Natural killer cell (primary cell): ENCODE data around the gene NKX6-2. TPM values are rescaled to one million over a fixed set of nuclear protein-coding genes. Genes with fewer than 3 reads are reported as not detected.

Source experiments
- ATAC-seq, 3 donors: fragments of 150-1000 bp in 2 of 3; fragments of 200-7000 bp in 1 of 3; cut with Tn5 transposase; 1 replicate in 1 of 3; 2 replicates in 2 of 3; pipeline ENCODE4 v1.10.0; 2021; ENCODE audit warnings: mild to moderate bottlenecking in 2 of 3, moderate library complexity in 2 of 3
- DNase-seq, 2 donors: peaks; one replicate each; pipeline versions ENCODE4 v3.0.0 to v3.0.0-alpha.2; 2013 to 2021; ENCODE audit warnings: mixed read lengths in 1 of 2
- H3K27ac ChIP-seq: one replicate; pipeline ENCODE4 v1.5.1; 2013; ENCODE audit warnings: mild to moderate bottlenecking, low read length
- H3K27me3 ChIP-seq: one replicate; pipeline ENCODE4 v1.6.1; 2013; ENCODE audit warnings: low read length; ENCODE audit not compliant: control insufficient read depth, insufficient read depth
- H3K36me3 ChIP-seq: one replicate; pipeline ENCODE4 v1.6.1; 2013; ENCODE audit warnings: low read length; ENCODE audit not compliant: control insufficient read depth, insufficient read depth
- H3K4me1 ChIP-seq: one replicate; pipeline ENCODE4 v1.6.1; 2013; ENCODE audit warnings: low read length; ENCODE audit not compliant: control insufficient read depth, insufficient read depth
- H3K4me3 ChIP-seq: one replicate; pipeline ENCODE4 v1.5.1; 2013; ENCODE audit warnings: low read length
- H3K9me3 ChIP-seq: one replicate; pipeline ENCODE4 v1.6.1; 2013; ENCODE audit warnings: low read length; ENCODE audit not compliant: control insufficient read depth, insufficient read depth
- H3K27ac Mint-ChIP-seq, 2 donors: one replicate each; pipeline ENCODE4 v1.8.0; 2022; ENCODE audit warnings: mild to moderate bottlenecking in 2 of 2, mixed read lengths in 2 of 2, moderate library complexity in 1 of 2
- H3K27me3 Mint-ChIP-seq, 2 donors: one replicate each; pipeline ENCODE4 v1.8.0; 2022; ENCODE audit warnings: low read depth in 2 of 2, mixed read lengths in 2 of 2
- H3K36me3 Mint-ChIP-seq: one replicate; pipeline ENCODE4 v1.8.0; 2022; ENCODE audit warnings: mixed read lengths
- H3K4me1 Mint-ChIP-seq, 2 donors: one replicate each; pipeline ENCODE4 v1.8.0; 2022; ENCODE audit warnings: mixed read lengths in 2 of 2
- H3K4me3 Mint-ChIP-seq: one replicate; pipeline ENCODE4 v1.8.0; 2022; ENCODE audit warnings: mild to moderate bottlenecking, moderate library complexity, mixed read lengths
- H3K9me3 Mint-ChIP-seq, 2 donors: one replicate each; pipeline ENCODE4 v1.8.0; 2022; ENCODE audit warnings: mixed read lengths in 2 of 2
- CTCF ChIP-seq: fragments of 200-600 bp; IDR thresholded peaks from one replicate; pipeline ENCODE4 v1.8.0; 2022; ENCODE audit warnings: antibody characterized with exemption
- WGBS: methylation state at CpG from one replicate; pipeline ENCODE4 v1.1.7; 2013; ENCODE audit warnings: missing lambda C conversion rate; ENCODE audit not compliant: insufficient coverage; 5-methylcytosine and 5-hydroxymethylcytosine counted together
- intact Hi-C: fragments of 100-400 bp; cut with micrococcal nuclease; formaldehyde crosslinking; loops from one replicate; pipeline ENCODE4 v1.14.2; 2022
- total RNA-seq, 4 donors: library from RNA; stranded (reverse); fragments of 120-200 nt in 1 of 4; gene quantifications; one replicate each; pipeline versions ENCODE4 v1.2.3 to v1.2.4, GENCODE V29; 2013 to 2022

NKX6-2 gene
- total RNA-seq, 3 donors from 2014 or later (not counting 1 experiment from before 2014, with no cell fraction given): not detected

- Histone ChIP-seq H3K9me3 (no peaks in the 10 kb centered on the region), H3K4me1 (peaks cover 3% of the 10 kb centered on the region), H3K27ac (no peak overlapping the region), H3K4me3 (no peak overlapping the region), H3K27me3 (no peaks in the 10 kb centered on the region), H3K36me3 (peaks cover 4% of the 10 kb centered on the region)
- H3K9me3 Mint-ChIP-seq: no peaks in the 10 kb centered on the region
- H3K4me1 Mint-ChIP-seq: no peaks in the 10 kb centered on the region
- ATAC-seq: no peak
- H3K4me3 Mint-ChIP-seq: no peak overlapping the region
- H3K27ac Mint-ChIP-seq: no peak overlapping the region
- no peak for DNase-seq
- H3K36me3 Mint-ChIP-seq: no peaks in the 10 kb centered on the region
- TF ChIP-seq CTCF: no peak
- intact Hi-C loops: no loop called here
- peaks cover 0 to 8% of the 10 kb centered on the region in 2 donors for H3K27me3 Mint-ChIP-seq
- 96% methylated on average over 20 of the region's 20 CpGs for WGBS
Observed at GRCh38 chr10:132781556-132781955, 4.4 kb downstream of the NKX6-2 start.

- intact Hi-C loops: no loop called here
- Histone ChIP-seq H3K27me3 (no peaks in the 10 kb centered on the region), H3K4me1 (peaks cover 3% of the 10 kb centered on the region), H3K27ac (no peak overlapping the region), H3K4me3 (no peak overlapping the region), H3K9me3 (no peaks in the 10 kb centered on the region), H3K36me3 (peaks cover 4% of the 10 kb centered on the region)
- ATAC-seq (no peak), DNase-seq (no peak)
- Mint-ChIP-seq H3K27ac (no peak overlapping the region), H3K36me3 (no peaks in the 10 kb centered on the region), H3K9me3 (no peaks in the 10 kb centered on the region), H3K4me1 (peaks cover 0 to 4% of the 10 kb centered on the region in 2 donors), H3K4me3 (no peak overlapping the region), H3K27me3 (peaks cover 0 to 8% of the 10 kb centered on the region in 2 donors)
- 95% methylated on average over 12 of the region's 12 CpGs for WGBS
- TF ChIP-seq CTCF: no peak
Observed at GRCh38 chr10:132780356-132780755, 5.6 kb downstream of the NKX6-2 start.

DNA sequence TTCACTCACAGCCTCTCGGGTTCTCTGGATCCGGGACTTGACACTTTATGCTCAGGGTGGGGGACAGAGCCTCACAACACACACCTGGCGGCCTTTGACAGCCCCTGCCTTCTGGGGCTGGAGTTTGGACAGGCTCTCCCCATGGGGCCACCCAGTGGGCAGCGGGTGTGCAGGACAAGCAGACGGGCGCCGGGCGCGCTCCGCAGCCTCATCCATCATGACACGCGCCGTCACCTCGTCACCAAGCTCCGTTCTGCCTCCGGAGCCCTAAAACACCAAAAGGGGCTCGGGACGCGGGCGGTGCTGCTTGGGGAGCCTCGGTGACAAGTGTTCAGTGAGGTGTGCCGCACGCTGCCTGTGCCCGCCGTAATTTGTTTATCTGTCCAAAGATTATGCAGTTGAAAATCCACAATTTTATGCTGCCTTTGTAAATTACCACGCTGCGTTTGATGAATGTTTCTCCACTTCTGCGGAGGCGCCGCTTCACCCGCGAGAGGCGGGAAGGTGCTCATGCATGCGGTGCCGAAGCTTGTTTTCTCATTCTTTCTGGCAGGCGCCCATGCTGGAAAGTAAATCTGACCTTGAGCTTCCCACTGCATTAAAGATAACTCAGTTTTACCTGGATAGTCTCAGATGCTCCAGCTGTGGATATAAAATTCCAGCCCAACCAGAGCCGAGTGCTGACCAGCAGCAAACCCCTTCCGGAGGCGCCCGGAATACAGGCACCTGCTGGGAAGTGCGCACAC, 6.2 kb downstream of the NKX6-2 start:
- Histone ChIP-seq H3K27me3 (no peaks in the 10 kb centered on the region), H3K27ac (no peak overlapping the region), H3K4me3 (no peak overlapping the region), H3K9me3 (no peaks in the 10 kb centered on the region), H3K4me1 (peaks cover under 1% of the 10 kb centered on the region), H3K36me3 (peaks cover 4% of the 10 kb centered on the region)
- 97% methylated on average over 41 of the region's 41 CpGs for WGBS
- no peak for TF ChIP-seq CTCF
- DNase-seq (no peak), ATAC-seq (no peak)
- no peaks in the 10 kb centered on the region for H3K9me3 Mint-ChIP-seq
- peaks cover 0 to 8% of the 10 kb centered on the region in 2 donors for H3K27me3 Mint-ChIP-seq
- no peak overlapping the region for H3K4me3 Mint-ChIP-seq
- intact Hi-C loops: no loop called here
- H3K27ac Mint-ChIP-seq: no peak overlapping the region
- no peaks in the 10 kb centered on the region for H3K36me3 Mint-ChIP-seq
- H3K4me1 Mint-ChIP-seq: peaks cover 0 to 4% of the 10 kb centered on the region in 2 donors

- Mint-ChIP-seq H3K9me3 (no peaks in the 10 kb centered on the region), H3K27me3 (no peaks in the 10 kb centered on the region), H3K27ac (no peak overlapping the region), H3K36me3 (no peaks in the 10 kb centered on the region), H3K4me3 (no peak overlapping the region), H3K4me1 (peaks cover 0 to 4% of the 10 kb centered on the region in 2 donors)
- peaks cover 4% of the 10 kb centered on the region for H3K36me3 ChIP-seq
- H3K27ac ChIP-seq: no peak overlapping the region
- intact Hi-C loops: no loop called here
- WGBS: 96% methylated on average over 14 of the region's 14 CpGs
- TF ChIP-seq CTCF: no peak
- ATAC-seq (no peak), DNase-seq (no peak)
- H3K9me3 ChIP-seq: no peaks in the 10 kb centered on the region
- H3K4me1 ChIP-seq: no peaks in the 10 kb centered on the region
- no peak overlapping the region for H3K4me3 ChIP-seq
- no peaks in the 10 kb centered on the region for H3K27me3 ChIP-seq
Observed at GRCh38 chr10:132777441-132777840, 8.5 kb downstream of the NKX6-2 start.
